WI38 (cell line): ENCODE data around the gene RREB1.

Experiments used
- H3K4me3 ChIP-seq: 2 replicates; pipeline ENCODE4 v1.5.1; 2011; ENCODE audit warnings: low read depth, mild to moderate bottlenecking, control low read depth, low read length
- CTCF ChIP-seq: IDR thresholded peaks from 2 replicates; pipeline ENCODE4 v1.5.1; 2012; ENCODE audit warnings: low read depth, mild to moderate bottlenecking, control low read depth, low read length

Gene RREB1

DNA sequence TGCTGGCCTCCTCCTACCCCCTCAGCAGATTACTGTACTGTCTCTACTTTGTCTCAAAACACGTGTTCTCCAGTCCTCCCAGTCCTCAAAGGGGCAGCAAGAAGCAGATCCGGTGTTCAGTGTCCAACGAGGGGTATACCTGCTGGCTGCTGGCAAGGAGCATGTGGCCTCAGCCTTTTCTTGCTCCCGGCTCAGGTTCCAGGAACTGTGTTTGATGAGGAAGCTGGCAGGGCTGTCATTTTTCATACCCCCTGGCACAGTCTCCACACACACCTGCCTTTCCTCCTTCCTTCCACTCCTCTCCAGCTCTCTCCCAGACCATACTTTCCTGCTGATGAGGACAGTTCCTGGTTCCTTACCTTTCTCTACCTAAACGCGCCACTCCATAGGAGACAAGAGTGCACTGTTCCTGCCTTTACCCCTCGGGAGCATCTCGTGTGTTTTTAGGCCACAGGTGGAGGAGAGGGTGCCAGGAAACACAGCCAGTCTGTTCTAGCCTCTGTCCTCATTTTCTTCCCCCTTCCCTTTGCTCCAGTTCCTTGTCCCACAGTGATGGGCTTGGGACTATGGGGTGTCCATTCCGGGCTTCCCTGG lies 128.0 kb downstream of the RREB1 start:
- no peak for TF ChIP-seq CTCF
- H3K4me3 ChIP-seq = no peak overlapping the region

DNA sequence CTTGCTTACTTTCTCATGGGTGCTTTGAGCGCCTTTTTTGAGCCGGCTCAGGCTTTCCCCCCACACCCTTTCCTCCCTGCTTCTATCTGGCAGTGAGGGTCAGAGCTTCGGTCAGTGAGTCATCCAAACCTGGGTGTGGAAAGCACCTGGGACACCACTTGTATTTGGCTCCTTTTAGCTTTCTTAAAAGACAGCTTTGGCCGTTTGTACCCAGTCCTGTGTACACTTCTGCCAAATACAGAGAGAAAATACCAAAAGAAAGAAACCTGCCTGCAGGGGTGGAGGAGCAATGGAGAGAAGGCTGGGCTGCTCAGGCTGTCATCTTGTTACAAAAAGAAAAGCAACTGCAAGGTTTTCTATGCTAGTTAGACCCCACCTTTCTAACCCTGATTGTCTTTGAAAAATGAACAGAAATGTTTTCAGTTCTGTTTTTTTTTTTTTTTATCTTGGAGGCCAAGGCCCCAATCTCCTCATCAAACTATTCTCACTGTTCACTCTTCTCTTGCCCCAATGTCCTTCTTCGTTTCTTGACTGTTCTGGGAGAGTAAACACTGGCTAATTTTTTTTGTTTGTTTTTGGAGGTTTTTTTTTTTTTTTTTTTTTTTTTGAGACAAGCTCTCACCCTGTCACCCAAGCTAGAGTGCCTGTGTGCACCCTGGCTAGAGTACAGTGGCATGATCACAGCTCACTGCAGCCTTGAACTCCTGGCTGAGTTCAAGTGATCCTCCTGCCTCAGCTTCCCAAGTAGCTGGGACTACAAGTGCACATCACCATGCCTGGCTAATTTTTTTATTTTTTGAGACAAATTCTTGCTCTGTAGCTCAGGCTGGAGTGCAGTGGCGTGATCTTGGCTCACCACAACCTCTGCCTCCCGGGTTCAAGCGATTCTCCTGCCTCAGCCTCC lies 128.8 kb downstream of the RREB1 start:
- no peak for TF ChIP-seq CTCF

DNA sequence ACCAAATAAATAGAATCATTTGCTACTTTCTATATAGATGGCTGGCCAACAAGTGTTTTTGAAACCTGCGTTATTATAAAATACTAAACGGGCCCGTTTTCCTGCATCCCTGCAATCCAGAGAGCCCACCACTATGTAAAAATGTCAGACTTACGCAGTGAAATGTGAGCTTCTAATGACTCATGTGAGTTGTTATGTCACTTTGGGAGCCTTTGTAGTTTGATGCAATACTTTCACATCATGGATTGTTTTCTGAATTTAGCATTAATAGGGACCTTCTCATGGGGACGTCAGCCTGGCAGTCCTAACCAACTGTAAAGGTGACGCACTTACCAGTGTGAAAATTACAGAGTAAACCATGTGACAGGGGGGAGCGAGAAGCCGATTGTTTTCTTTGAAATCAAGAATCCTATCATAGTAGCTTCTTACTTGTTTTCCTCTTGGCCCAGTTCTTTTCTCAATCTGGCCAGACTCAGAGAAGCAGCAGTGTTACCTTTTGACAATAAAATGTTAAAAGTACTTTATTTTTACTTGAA lies 130.0 kb downstream of the RREB1 start:
- H3K4me3 ChIP-seq = no peak overlapping the region
- TF ChIP-seq CTCF = no peak

More for the DNA sequence above, 128.8 kb downstream of the RREB1 start:
- H3K4me3 ChIP-seq = no peak overlapping the region

DNA sequence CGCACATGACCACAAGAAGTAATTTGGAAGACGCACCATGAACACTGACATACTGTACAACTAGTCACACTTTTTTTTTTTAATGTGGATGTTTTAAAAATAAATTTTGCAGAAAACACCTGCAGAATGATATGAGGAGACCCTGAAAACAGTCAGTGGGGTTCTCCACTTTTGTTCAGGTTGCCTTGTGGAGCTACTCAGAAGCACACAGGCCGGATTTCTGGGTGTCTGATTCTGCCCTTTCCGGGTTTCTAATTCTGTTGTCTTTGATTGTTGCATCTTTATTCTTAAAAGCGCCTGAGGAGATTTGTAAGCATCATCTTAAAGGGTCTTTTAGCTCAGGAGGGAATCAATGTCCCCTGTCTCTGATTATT lies 130.8 kb downstream of the RREB1 start:
- TF ChIP-seq CTCF = no peak
- H3K4me3 ChIP-seq = no peak overlapping the region

DNA sequence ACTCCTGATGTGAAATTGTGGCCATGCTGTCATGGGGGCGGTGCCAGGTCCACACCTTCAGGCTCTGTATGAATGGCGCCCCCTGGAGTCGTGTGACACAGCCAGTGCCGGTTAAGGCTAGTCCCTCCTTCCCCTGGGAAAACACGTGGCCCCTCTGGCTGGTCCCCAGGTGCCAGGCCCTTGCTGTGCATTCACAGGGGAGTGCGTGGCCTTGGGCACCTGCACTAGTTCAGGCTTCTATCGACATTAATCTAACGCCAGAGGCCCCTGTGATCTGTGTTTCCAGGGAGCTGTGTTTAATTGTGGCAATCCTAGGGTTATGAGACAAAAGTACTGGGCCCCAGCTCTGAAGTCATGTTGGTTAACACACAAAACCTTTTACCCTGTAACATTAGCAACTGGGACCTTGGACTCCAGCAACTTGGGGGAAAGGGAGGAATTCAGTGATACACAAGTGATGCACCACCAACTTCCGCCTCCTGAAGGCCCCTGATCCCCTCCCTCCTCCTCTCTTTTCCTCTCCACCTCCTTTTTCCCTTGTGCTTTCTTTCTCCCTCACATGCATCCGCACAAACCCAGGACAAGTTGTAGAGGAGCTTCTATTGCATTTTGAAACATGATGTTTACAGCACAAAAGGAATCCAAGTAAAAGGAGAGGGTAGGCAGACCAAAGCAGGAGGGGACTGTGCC lies 131.3 kb downstream of the RREB1 start:
- no peak overlapping the region for H3K4me3 ChIP-seq
- TF ChIP-seq CTCF = peak; percentile 55

DNA sequence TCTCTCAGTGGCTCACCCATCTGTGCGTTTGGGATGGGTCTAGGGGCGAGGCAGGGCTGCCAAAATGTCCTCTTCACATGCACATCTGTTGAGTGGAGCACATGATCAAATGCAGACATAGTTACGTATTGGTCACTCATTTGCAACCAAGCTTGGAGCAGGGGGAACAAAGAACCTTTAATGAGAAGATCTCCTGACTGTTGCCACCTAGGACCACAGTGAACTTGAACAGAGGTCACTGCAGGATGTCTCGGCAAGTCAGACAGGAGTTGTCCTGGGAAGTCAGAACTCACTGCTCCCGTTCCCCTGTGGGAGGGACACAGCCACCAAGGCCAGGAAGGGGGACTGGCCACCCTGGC lies 131.8 kb downstream of the RREB1 start:
- no peak overlapping the region for H3K4me3 ChIP-seq
- no peak for TF ChIP-seq CTCF

- no peak overlapping the region for H3K4me3 ChIP-seq
- TF ChIP-seq CTCF = no peak
These were observed 132.6 kb downstream of the RREB1 start for GRCh38 chr6:7240351-7240750.
